GM19328 (cell line): Measurements from ENCODE around the gene IGF2.

ENCODE experiments used
- ATAC-seq: cut with Tn5 transposase; IDR thresholded peaks from one replicate; pipeline ENCODE4 v1.9.1; 2021; ENCODE audit warnings: mild to moderate bottlenecking, moderate library complexity; ENCODE audit not compliant: unreplicated experiment

IGF2 gene

GRCh38 chr11:2137202-2138067, 1.8 kb downstream of the IGF2 start:
- ATAC-seq: no peak

GRCh38 chr11:2136952-2137201, 2.3 kb downstream of the IGF2 start:
- ATAC-seq: no peak

GRCh38 chr11:2136209-2136951, 2.8 kb downstream of the IGF2 start:
- no peak for ATAC-seq

GRCh38 chr11:2135648-2136201, 3.5 kb downstream of the IGF2 start:
- no peak for ATAC-seq

GRCh38 chr11:2135018-2135569, 4.1 kb downstream of the IGF2 start:
- no peak for ATAC-seq

- no peak for ATAC-seq
Observed at GRCh38 chr11:2134022-2135010, 4.9 kb downstream of the IGF2 start.

- no peak for ATAC-seq
Observed at GRCh38 chr11:2133241-2134021, 5.8 kb downstream of the IGF2 start.

- no peak for ATAC-seq
Observed at GRCh38 chr11:2132874-2133240, 6.3 kb downstream of the IGF2 start.

- no peak for ATAC-seq
Observed at GRCh38 chr11:2132246-2132645, 6.9 kb downstream of the IGF2 start.

- ATAC-seq: no peak
Observed at GRCh38 chr11:2131371-2132236, 7.6 kb downstream of the IGF2 start.

- no peak for ATAC-seq
Observed at GRCh38 chr11:2130881-2131352, 8.3 kb downstream of the IGF2 start.

GRCh38 chr11:2129699-2130366, 9.4 kb downstream of the IGF2 start:
- ATAC-seq: no peak

GRCh38 chr11:2129308-2129698, 9.9 kb downstream of the IGF2 start:
- ATAC-seq: no peak

- no peak for ATAC-seq
Observed at GRCh38 chr11:2128511-2129307, 10.5 kb downstream of the IGF2 start.

GRCh38 chr11:2128130-2128510, 11.1 kb downstream of the IGF2 start:
- ATAC-seq: no peak

GRCh38 chr11:2127482-2128129, 11.6 kb downstream of the IGF2 start:
- ATAC-seq: no peak

GRCh38 chr11:2126520-2127085, 12.6 kb downstream of the IGF2 start:
- ATAC-seq: no peak
